Activated B cell treated with CpG ODN at 0.5 μM for 24 hours (primary cell): ENCODE results near the gene TMEM178B. TPM values are rescaled to one million over a fixed set of nuclear protein-coding genes. Genes with fewer than 3 reads are reported as not detected.
"Not testable (repeated sequence)": the region's sequence is repeated elsewhere in the genome, so short reads cannot be mapped to it uniquely, and the experiment has no call there.

Experiments used
- ATAC-seq: fragments of 200-7000 bp; cut with Tn5 transposase; one replicate; pipeline ENCODE4 v1.10.0; 2021; ENCODE audit warnings: low read depth, mild to moderate bottlenecking, moderate library complexity
- CTCF ChIA-PET: fragments of 350-600 bp; sonication (Branson Sonifier 250); formaldehyde crosslinking; loops from one replicate; lab custom pipeline; 2021; ENCODE audit warnings: antibody characterized with exemption; lab: Charles Lee
- POLR2A ChIA-PET: fragments of 350-600 bp; sonication (Branson Sonifier 250); formaldehyde crosslinking; loops from one replicate; lab custom pipeline; 2021; ENCODE audit warnings: antibody characterized with exemption; lab: Charles Lee
- DNase-seq: peaks from one replicate; pipeline ENCODE4 v3.0.0; 2022
- H3K27ac Mint-ChIP-seq: one replicate; pipeline ENCODE4 v1.8.0; 2020; ENCODE audit warnings: mixed read lengths
- H3K27me3 Mint-ChIP-seq: one replicate; pipeline ENCODE4 v1.8.0; 2021; ENCODE audit warnings: mixed read lengths
- H3K36me3 Mint-ChIP-seq: one replicate; pipeline ENCODE4 v1.8.0; 2021; ENCODE audit warnings: low read depth, mixed read lengths
- H3K4me1 Mint-ChIP-seq: one replicate; pipeline ENCODE4 v1.8.0; 2021; ENCODE audit warnings: mixed read lengths
- H3K4me3 Mint-ChIP-seq: one replicate; pipeline ENCODE4 v1.8.0; 2020; ENCODE audit warnings: mild to moderate bottlenecking, mixed read lengths
- H3K9me3 Mint-ChIP-seq: one replicate; pipeline ENCODE4 v1.8.0; 2020; ENCODE audit warnings: mixed read lengths
- CTCF ChIP-seq: fragments of 200-600 bp; IDR thresholded peaks from one replicate; pipeline ENCODE4 v1.8.0; 2022; ENCODE audit warnings: antibody characterized with exemption, mild to moderate bottlenecking
- intact Hi-C: fragments of 100-400 bp; cut with micrococcal nuclease; formaldehyde crosslinking; loops from one replicate; pipeline ENCODE4 v1.15.1; 2024
- total RNA-seq: library from RNA; stranded (reverse); gene quantifications from 2 replicates; pipeline ENCODE4 v1.2.3, GENCODE V29; 2022

The TMEM178B gene
- total RNA-seq, 1 donor from 2014 or later = 0.49 TPM

DNA sequence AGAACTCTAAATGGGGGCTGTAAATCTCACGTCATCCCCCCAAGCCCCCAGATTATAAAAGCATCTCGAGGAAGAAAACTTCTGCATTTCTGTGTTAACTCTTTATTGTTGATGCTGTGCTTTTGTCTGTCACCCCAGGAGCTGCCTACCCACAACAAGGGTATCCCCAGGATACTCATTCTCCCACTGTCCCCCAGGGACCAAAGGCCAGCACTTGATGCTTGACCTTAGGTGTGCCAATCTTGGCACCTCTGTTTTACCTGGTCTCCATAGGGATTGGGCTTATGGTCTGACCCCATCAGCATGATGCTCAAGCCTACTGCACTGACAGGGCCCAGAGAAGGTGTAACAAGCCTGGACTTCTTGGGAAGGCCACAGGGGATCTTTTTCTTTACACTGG is 251.4 kb downstream of the TMEM178B start:
- Mint-ChIP-seq H3K27ac (no peak overlapping the region), H3K4me3 (no peak overlapping the region), H3K4me1 (no peaks in the 10 kb centered on the region), H3K36me3 (no peaks in the 10 kb centered on the region), H3K27me3 (no peaks in the 10 kb centered on the region), H3K9me3 (no peaks in the 10 kb centered on the region)
- ChIA-PET POLR2A (no interaction called here), CTCF (no interaction called here)
- intact Hi-C loops = no loop called here
- no peak for DNase-seq
- no peak for ATAC-seq
- no peak for TF ChIP-seq CTCF

GRCh38 chr7:141328290-141328689 is 254.4 kb downstream of the TMEM178B start:
- DNase-seq (no peak), ATAC-seq (no peak)
- Mint-ChIP-seq H3K36me3 (no peaks in the 10 kb centered on the region), H3K4me3 (no peak overlapping the region), H3K9me3 (no peaks in the 10 kb centered on the region), H3K27me3 (no peaks in the 10 kb centered on the region), H3K4me1 (no peaks in the 10 kb centered on the region), H3K27ac (no peak overlapping the region)
- no peak for TF ChIP-seq CTCF
- ChIA-PET CTCF (no interaction called here), POLR2A (no interaction called here)
- intact Hi-C loops = no loop called here

DNA sequence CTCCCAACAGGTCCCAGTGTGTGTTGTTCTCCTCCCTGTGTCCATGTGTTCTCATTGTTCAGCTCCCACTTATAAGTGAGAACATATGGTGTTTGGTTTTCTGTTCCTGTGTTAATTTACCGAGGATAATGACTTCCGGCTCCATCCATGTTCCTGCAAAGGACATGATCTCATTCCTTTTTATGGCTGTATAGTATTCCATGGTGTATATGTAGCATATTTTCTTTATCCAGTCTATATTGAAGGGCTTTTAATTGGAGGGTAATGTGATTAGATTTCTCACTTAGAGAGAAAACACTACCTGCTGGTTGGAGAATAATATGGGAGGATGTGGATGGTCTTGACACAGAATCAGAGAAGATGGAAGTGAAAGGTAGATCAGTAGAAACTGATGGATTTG is 256.4 kb downstream of the TMEM178B start:
- H3K9me3 Mint-ChIP-seq, CTCF ChIA-PET: not testable (repeated sequence)

GRCh38 chr7:141333459-141333858 is 259.6 kb downstream of the TMEM178B start:
- no peak for TF ChIP-seq CTCF
- ChIA-PET CTCF (no interaction called here), POLR2A (no interaction called here)
- Mint-ChIP-seq H3K27me3 (no peaks in the 10 kb centered on the region), H3K9me3 (no peaks in the 10 kb centered on the region), H3K36me3 (no peaks in the 10 kb centered on the region), H3K4me1 (no peaks in the 10 kb centered on the region), H3K27ac (no peak overlapping the region), H3K4me3 (no peak overlapping the region)
- ATAC-seq (no peak), DNase-seq (no peak)
- intact Hi-C loops = no loop called here

More for the DNA sequence above, 256.4 kb downstream of the TMEM178B start:
- intact Hi-C loops, H3K4me3 Mint-ChIP-seq, H3K27me3 Mint-ChIP-seq, ATAC-seq, H3K36me3 Mint-ChIP-seq, DNase-seq, POLR2A ChIA-PET, H3K4me1 Mint-ChIP-seq, H3K27ac Mint-ChIP-seq: not testable (repeated sequence)

DNA sequence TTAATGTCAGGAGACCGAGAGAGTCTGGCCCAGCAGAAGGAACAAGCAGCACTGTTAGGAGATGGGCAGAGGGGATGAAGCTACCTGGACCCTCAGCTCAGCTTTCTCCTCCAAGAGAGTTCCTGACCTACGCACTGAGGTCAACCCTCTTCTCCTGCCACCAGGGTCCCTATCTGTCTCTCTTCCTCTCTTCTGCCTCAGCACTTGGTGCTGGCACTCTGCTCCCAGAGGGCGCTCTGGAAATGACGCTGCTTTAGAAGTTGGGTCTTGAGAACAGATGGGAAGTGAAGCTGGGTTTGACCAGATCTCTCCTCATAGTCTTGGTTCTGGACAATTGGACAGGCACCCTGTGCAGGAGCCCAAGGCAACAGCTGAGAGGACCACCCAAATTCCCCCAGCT is 261.3 kb downstream of the TMEM178B start:
- DNase-seq (no peak), ATAC-seq (no peak)
- intact Hi-C loops = no loop called here
- POLR2A ChIA-PET = no interaction called here
- TF ChIP-seq CTCF = no peak
- no peak overlapping the region for H3K4me3 Mint-ChIP-seq
- no peaks in the 10 kb centered on the region for H3K4me1 Mint-ChIP-seq
- H3K36me3 Mint-ChIP-seq = no peaks in the 10 kb centered on the region
- CTCF ChIA-PET = no interaction called here
- H3K9me3 Mint-ChIP-seq = no peaks in the 10 kb centered on the region
- no peak overlapping the region for H3K27ac Mint-ChIP-seq
- H3K27me3 Mint-ChIP-seq = no peaks in the 10 kb centered on the region

GRCh38 chr7:141339603-141340002 is 265.7 kb downstream of the TMEM178B start:
- Mint-ChIP-seq H3K9me3 (no peaks in the 10 kb centered on the region), H3K27ac (no peak overlapping the region), H3K4me1 (no peaks in the 10 kb centered on the region), H3K4me3 (no peak overlapping the region), H3K27me3 (no peaks in the 10 kb centered on the region), H3K36me3 (no peaks in the 10 kb centered on the region)
- POLR2A ChIA-PET = no interaction called here
- intact Hi-C loops = no loop called here
- no peak for DNase-seq
- no peak for TF ChIP-seq CTCF
- no peak for ATAC-seq
- CTCF ChIA-PET = no interaction called here
